CD4-positive, alpha-beta T cell (primary cell): ENCODE results near the gene MIA. TPM values are rescaled to one million over a fixed set of nuclear protein-coding genes. Genes with fewer than 3 reads are reported as not detected.

Experiments
- total RNA-seq, 174 experiments: library from RNA in 2 of 174; stranded (reverse) in 2 of 174; gene quantifications; one replicate each; pipeline ENCODE4 v1.2.3 and lab custom pipeline; 2021 to 2026

The MIA gene
- total RNA-seq, 2 experiments from 2014 or later = not detected

Other genes starting within 250 kb of the MIA start
- gene SHKBP1, start 198.6 kb upstream of the MIA start, total RNA-seq = 10 to 100 TPM; 82.5 to 92.9 TPM
- 100 to 1,000 TPM; 116 to 134 TPM for gene LTBP4, start 174.2 kb upstream of the MIA start, total RNA-seq
- 1 to 10 TPM; 5.2 to 5.4 TPM for gene NUMBL, start 84.9 kb upstream of the MIA start, total RNA-seq
- gene COQ8B, start 58.6 kb upstream of the MIA start, total RNA-seq = 10 to 100 TPM; 16.4 to 18.3 TPM
- 1 to 10 TPM; 3.7 to 4.5 TPM for gene ITPKC, start 58.4 kb upstream of the MIA start, total RNA-seq
- gene ACTMAP, start 25.0 kb upstream of the MIA start, total RNA-seq = 1 to 10 TPM; 3.9 to 5.7 TPM
- gene SNRPA, start 24.3 kb upstream of the MIA start, total RNA-seq = 10 to 100 TPM; 60.3 to 76.7 TPM
- 10 to 100 TPM; 26.6 to 26.9 TPM for gene RAB4B, start 2.7 kb downstream of the MIA start, total RNA-seq
- 100 to 1,000 TPM; 150 to 151 TPM for gene EGLN2, start 23.7 kb downstream of the MIA start, total RNA-seq
- not detected for gene CYP2A6, start 74.9 kb downstream of the MIA start, total RNA-seq
- not detected for gene CYP2A7, start 106.7 kb downstream of the MIA start, total RNA-seq
- not detected for gene CYP2B6, start 215.8 kb downstream of the MIA start, total RNA-seq